Cortex of kidney (tissue), 1 donor: ENCODE data around the gene FURIN.
"Not testable (repeated sequence)": the region's sequence is repeated elsewhere in the genome, so short reads cannot be mapped to it uniquely, and the experiment has no call there.

ENCODE experiments used
- DNase-seq: peaks from one replicate; lab custom pipeline; 2025; lab: John Stamatoyannopoulos, UW

Gene FURIN

GRCh38 chr15:90915216-90915807 is 46.9 kb downstream of the FURIN start:
- DNase-seq: no peak

DNA sequence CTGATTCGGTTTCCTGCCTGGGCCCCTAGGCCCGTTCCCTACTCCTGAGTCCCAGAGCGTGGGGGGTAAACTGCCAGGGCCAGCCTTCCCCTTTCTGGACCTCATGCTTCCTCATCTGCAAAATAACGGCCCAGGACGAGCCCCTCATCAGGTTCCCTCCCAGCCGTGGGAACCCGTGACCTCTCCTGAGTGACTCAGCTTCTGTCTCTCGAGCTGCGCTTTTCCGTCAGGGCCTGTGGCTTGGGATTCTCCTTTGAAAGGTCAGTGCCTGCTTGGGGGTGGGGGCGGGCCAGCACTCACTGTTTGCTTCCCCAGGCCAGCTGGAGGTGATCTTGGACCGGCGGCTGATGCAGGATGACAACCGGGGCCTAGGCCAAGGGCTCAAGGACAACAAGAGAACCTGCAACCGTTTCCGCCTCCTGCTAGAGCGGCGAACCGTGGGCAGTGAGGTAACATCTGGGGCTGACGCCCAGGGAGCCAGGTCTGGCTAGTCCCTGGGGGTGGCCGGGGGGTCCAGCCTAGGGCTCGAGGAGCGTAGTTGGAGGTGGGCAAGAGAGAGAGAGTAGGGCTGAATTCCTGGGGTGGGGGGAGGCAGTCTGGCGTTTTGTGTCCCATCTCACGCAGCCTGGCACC is 47.5 kb downstream of the FURIN start:
- no peak for DNase-seq

- DNase-seq: no peak
These were observed 48.1 kb downstream of the FURIN start for GRCh38 chr15:90916461-90916860.

DNA sequence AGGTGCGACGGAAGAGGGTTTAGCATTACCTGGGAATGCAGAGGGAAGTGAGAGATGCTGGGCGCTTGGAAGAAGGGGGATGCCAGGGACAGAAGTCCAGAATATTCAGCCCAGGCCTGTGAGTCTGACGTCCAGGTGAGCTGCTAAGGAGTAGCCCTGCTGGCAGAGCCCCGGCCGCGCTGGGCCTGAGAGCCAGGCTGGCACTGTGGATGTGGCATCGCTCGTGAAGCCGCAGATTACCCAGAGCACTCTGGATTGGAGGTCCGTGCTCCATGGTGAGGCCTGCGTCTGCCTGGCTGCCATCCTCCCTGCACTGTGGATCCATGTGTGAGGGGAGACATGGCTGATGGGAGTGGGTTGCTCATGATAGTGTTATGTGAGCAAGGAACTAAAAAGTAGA is 49.2 kb downstream of the FURIN start:
- DNase-seq: no peak

- DNase-seq: no peak
These were observed 49.8 kb downstream of the FURIN start for GRCh38 chr15:90918034-90918788.

DNA sequence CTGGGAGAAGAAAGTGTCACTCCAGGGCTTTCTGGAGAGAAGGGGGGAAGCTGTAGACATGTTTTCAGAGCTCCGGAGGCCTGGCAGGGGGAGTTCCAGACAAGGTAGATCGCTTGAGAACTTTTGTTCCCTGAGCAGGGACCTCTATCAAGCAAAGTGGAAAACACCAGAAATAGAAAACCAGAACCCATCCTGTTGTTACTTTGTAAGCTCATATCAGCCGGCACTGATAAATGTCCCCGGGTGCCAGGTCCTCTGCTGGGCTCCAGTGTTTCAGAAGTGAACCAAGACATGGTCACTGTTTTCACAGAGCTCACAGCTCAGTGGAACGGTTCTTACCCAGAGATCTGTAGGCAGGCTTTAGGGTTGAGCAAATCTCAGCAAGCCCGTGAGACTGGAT is 50.4 kb downstream of the FURIN start:
- DNase-seq: no peak

- DNase-seq: no peak
These were observed 53.5 kb downstream of the FURIN start for GRCh38 chr15:90921887-90922286.

DNA sequence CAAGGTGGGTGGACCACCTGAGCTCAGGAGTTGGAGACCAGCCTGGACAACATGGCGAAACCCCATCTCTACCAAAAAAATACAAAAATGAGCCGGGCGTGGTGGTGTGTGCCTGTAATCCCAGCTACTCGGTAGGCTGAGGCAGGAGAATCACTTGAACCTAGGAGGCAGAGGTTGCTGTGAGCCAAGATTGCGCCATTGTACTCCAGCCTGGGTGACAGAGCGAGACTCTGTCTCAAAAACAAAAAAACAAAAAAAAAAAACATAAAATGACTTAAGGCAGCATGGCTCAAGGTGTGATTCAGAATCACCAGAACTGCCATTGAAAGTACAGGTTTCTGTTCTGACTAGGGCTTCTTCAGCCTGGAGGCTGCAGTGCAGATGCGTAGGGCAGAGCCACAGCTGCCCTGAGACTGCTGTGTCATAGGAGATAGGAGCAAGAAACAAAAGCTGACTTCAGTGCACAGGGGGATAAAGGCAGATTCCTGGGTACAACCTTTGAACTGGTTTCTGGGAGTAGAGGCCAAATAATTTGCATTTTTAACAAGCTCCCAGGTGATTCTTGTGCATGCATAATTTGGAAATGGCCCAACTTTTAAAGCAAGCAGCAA is 54.4 kb downstream of the FURIN start:
- DNase-seq: not testable (repeated sequence)

GRCh38 chr15:90924375-90924774 is 56.0 kb downstream of the FURIN start:
- no peak for DNase-seq

DNA sequence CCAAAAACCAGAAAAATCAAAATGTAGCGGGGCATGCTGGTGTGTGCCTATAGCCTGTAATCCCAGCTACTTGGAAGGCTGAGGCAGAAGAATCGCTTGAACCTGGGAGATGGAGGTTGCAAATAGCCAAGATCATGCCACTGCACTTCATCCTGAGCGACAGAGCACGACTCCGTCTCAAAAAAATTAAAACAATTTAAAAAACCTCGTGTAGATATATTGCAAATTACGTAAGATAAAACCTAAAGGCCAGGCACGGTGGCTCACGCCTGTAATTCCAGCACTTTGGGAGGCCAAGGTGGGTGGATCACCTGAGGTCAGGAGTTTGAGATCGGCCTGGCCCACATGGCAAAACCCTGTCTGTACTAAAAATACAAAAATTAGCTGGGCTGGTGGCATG is 58.4 kb downstream of the FURIN start:
- not testable (repeated sequence) for DNase-seq

DNA sequence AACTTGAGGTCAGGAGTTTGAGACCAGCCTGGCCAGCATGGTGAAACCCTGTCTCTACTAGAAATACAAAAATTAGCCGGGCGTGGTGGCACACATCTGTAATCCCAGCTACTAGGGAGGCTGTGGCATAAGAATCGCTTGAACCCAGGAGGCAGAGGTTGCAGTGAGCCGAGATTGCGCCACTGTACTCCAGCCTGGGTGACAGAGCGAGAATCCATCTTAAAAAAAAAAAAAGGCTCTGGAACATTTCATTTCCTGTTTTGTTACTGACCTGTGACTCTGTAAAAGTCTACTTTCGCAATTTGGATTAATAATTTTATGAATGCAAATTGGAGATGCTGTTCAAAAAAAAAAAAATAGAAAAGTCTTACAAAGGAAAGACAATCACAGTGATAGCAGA is 59.7 kb downstream of the FURIN start:
- not testable (repeated sequence) for DNase-seq

DNA sequence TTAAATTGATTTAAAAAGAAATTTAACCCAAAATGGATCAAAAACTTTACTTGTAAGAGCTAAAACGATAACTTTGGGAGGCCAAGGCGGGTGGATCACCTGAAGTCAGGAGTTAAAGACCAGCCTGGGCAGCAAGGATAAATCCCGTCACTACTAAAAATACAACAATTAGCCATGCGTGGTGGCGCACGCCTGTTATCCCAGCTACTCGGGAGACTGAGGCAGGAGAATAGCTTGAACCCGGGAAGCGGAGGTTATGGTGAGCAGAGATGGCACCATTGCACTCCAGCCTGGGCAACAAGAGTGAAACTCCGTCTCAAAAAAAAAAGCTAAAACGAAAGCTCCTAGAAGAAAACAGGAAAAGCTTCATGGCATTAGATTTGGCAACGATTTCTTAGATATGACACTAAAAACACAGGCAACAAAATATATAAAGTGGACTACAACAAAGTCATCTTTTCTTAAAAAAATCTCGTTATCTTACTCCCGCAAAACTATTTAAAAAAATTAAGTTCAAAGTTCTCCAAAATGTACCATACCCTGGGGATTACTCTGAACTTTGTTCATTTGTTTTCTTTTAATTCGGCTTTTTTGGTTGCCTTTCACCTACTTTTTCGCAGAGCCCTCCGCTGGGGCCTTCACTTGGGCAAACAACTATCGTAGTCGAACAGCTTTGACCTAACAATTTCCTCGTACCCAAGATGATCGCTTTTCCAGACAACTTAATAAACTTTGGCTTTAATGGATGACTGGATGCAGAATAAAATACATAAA is 61.0 kb downstream of the FURIN start:
- DNase-seq: no peak

DNA sequence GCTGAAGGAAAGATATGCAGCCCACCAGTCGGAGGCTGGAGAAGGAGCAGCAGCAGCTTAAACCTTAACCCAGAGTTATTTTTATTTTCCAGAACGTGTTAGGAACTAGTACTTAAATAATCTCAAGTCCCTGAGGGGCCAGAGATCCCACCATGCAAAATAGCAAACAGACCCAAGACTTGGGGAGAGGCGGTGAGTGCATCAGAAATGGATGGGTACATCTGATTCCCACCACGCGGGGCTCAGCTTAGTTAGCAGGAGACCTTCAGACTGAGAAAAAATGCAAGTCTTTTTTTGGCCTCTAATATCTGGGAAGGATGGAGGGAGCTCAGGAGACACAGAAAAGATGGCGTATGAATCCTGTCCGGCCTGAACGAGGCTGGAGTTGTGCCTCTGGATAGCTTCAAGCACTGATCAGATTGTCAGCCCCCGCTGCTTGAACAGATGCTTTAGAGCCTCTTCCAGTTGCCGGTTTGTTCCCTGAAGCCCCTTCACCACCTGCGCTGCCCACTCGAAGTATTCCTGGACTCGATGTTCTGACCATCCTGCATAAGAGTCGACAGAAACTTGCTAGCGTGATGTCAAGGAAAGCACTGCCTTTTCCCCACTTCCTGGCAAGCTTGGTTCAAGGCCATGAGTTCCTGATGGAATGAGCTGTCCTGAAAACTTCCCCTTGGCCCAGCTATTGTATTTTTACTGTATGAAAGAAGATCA is 62.6 kb downstream of the FURIN start:
- DNase-seq: no peak

- DNase-seq: no peak
These were observed 63.1 kb downstream of the FURIN start for GRCh38 chr15:90931575-90931827.

DNA sequence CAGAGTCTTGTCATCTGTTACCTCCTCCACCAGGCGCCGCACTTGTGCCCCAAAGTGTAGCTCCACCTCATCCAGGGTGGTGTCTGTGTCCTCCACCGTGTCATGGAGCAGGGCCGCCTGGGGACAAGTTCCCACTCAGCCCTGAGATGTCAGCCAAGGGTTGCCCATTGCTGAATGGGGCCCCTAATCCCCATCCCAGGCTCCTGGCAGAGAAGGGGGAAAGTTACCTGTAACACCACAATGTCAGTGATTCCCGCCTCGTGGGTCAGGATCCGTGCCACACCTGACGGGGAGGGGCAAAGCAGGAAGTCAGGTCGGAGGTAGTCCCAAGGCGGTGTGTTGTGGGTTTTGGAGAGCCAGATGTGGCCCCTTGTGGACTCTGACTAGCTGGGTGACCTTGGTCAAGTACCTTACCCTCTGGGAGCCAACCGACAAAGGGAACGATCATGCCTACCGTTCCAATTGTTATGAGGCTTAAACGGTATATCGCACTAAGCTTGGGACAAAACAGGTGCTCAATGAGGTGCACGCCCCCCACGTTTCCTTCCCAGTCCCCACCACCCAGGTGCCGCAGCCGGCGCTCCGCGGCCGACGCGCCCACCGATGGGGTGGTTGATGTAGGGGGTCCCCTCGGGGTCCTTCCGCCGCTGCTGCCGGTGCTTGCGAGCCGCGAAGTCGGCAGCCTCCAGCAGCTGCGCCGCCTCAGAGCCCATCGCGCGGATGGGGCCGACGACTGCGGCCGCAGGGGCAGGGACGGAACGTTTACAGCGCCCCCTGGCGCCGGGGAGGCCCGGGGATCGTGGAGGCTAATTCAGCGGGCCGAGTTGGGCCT is 63.7 kb downstream of the FURIN start, which contains the start of gene HDDC3:
TSS of gene HDDC3 (minus strand) at position 722 of the 832 bp plus-strand sequence. CDS start at position 713, 9 bp downstream.
- DNase-seq: no peak

DNA sequence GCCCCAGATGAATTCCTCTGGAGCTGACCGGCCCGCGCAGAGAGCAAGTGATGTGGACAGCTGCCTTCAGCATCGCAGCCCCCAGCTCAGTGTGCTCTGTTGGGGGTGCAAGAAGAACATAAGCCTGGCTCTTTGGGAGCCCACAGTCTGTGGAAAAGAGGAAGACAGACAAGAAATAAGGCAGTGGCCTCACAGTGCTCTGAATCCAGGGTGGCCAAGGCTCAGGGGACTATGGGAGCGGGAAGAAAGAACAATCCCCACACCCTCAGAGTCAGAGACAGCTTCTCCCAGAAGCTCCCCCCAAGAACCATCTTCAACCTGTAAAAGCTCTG is 64.2 kb downstream of the FURIN start:
- no peak for DNase-seq
